Kidney epithelial cell (primary cell): ENCODE results near the gene GP1BB. TPM values are rescaled to one million over a fixed set of nuclear protein-coding genes. Genes with fewer than 3 reads are reported as not detected.

Experiments used
- DNase-seq: peaks from one replicate; pipeline ENCODE4 v3.0.0-alpha.2; 2010; ENCODE audit warnings: low read depth
- H3K27me3 ChIP-seq: 2 replicates; pipeline ENCODE4 v1.6.0; 2011; ENCODE audit warnings: low read length; ENCODE audit not compliant: control insufficient read depth, insufficient read depth
- H3K36me3 ChIP-seq: 2 replicates; pipeline ENCODE4 v1.5.1; 2011; ENCODE audit warnings: low read length; ENCODE audit not compliant: control insufficient read depth, insufficient read depth
- H3K4me3 ChIP-seq: 2 replicates; pipeline ENCODE4 v1.5.1; 2011; ENCODE audit warnings: low read depth, mild to moderate bottlenecking, control low read depth, low read length
- CTCF ChIP-seq: IDR thresholded peaks from 2 replicates; pipeline ENCODE4 v1.5.1; 2011; ENCODE audit warnings: mild to moderate bottlenecking, moderate library complexity, low read length, control low read depth, inconsistent platforms; ENCODE audit not compliant: insufficient read depth, poor library complexity, severe bottlenecking
- total RNA-seq: library from RNA; depleted of rRNA; stranded (reverse); fragments of >200 nt; gene quantifications from 2 replicates; pipeline ENCODE4 v1.2.3, GENCODE V29; 2015

GP1BB gene
- total RNA-seq, 1 donor from 2014 or later: 0.50 TPM

GRCh38 chr22:19719050-19719482 lies 4.3 kb upstream of the GP1BB start:
- DNase-seq: no peak
- Histone ChIP-seq H3K27me3 (peaks cover 71% of the 10 kb centered on the region), H3K4me3 (no peak overlapping the region), H3K36me3 (no peaks in the 10 kb centered on the region)
- no peak for TF ChIP-seq CTCF

- peaks cover 74% of the 10 kb centered on the region for H3K27me3 ChIP-seq
- TF ChIP-seq CTCF: no peak
- no peak overlapping the region for H3K4me3 ChIP-seq
These were observed 3.8 kb upstream of the GP1BB start for GRCh38 chr22:19719488-19720021.

GRCh38 chr22:19720150-19720827 lies 3.0 kb upstream of the GP1BB start:
- DNase-seq: no peak
- Histone ChIP-seq H3K27me3 (peaks cover 76% of the 10 kb centered on the region), H3K36me3 (no peaks in the 10 kb centered on the region), H3K4me3 (no peak overlapping the region)
- no peak for TF ChIP-seq CTCF

More at GRCh38 chr22:19719488-19720021, 3.8 kb upstream of the GP1BB start:
- DNase-seq: no peak
- no peaks in the 10 kb centered on the region for H3K36me3 ChIP-seq

DNA sequence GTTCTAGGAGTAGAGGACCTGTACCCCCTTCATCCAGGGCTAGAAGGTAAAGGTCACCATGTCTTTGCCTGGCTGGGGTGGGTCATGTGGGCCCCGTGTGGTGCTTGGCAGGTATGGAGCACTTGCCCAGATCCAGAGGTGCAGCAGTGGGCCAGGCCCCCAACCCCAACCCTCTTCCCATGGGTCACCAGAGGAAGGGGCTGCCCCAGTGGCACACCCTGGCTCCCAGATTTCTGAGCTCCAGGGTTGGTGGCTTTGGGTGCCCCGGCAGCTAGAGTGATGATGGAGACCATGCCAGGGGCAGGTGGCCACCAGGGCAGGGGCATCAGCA lies 2.4 kb upstream of the GP1BB start:
- H3K27me3 ChIP-seq: peaks cover 77% of the 10 kb centered on the region
- DNase-seq: no peak
- no peaks in the 10 kb centered on the region for H3K36me3 ChIP-seq
- no peak overlapping the region for H3K4me3 ChIP-seq
- no peak for TF ChIP-seq CTCF

- no peaks in the 10 kb centered on the region for H3K36me3 ChIP-seq
- peaks cover 76% of the 10 kb centered on the region for H3K27me3 ChIP-seq
- TF ChIP-seq CTCF: no peak
- H3K4me3 ChIP-seq: no peak overlapping the region
- no peak for DNase-seq
These were observed 1.8 kb upstream of the GP1BB start for GRCh38 chr22:19721330-19722177.
